Ovary (tissue), 3 donors: ENCODE data around the gene CLTB.

Experiments used
- EP300 ChIP-seq: sonication (generic); formaldehyde crosslinking; IDR thresholded peaks from one replicate; pipeline ENCODE4 v1.6.1; 2017; ENCODE audit warnings: antibody characterized with exemption
- POLR2A ChIP-seq: fragments of 450-650 bp; IDR thresholded peaks from one replicate; pipeline ENCODE4 v1.6.1; 2017; ENCODE audit warnings: antibody characterized with exemption, mild to moderate bottlenecking, moderate library complexity
- TF ChIP-seq, protein P1 (sequence below), 3 donors: fragments of 450-650 bp in 2 of 3; fragments of 200-600 bp in 1 of 3; IDR thresholded peaks; one replicate each; pipeline versions ENCODE4 v1.5.1 to v1.8.0; 2016 to 2022; ENCODE audit warnings: antibody characterized with exemption in 3 of 3, mild to moderate bottlenecking in 1 of 3
- donor health status: DM: no; HTN: no; CAD: no.

DNA sequence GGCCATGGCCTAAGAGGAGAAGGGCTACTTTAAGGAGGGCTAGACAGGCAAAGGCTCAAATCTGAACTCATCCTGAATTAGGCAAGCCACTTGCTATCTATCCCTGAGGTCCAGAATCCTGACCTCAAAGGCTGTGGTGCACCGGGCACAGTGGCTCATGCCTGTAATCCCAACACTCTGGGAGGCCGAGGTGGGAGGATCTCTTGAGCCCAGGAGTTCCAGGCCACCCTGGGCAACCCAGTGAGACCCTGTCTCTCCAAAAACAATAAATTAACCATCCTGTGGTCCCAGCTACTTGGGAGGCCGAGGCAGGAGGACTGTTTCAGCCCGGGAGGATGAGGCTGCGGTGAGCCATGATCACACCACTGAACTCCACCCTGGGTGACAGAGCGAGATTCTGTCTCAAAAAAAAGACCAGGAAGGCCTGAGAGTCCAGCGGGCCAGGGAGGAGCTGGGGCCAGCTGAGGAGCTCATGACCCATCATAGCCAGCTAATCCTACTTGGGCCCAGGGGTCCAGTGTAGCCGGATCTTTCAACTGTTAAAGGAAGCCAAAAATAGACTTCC lies 31.9 kb downstream of the CLTB start:
- TF ChIP-seq, protein P1, sequence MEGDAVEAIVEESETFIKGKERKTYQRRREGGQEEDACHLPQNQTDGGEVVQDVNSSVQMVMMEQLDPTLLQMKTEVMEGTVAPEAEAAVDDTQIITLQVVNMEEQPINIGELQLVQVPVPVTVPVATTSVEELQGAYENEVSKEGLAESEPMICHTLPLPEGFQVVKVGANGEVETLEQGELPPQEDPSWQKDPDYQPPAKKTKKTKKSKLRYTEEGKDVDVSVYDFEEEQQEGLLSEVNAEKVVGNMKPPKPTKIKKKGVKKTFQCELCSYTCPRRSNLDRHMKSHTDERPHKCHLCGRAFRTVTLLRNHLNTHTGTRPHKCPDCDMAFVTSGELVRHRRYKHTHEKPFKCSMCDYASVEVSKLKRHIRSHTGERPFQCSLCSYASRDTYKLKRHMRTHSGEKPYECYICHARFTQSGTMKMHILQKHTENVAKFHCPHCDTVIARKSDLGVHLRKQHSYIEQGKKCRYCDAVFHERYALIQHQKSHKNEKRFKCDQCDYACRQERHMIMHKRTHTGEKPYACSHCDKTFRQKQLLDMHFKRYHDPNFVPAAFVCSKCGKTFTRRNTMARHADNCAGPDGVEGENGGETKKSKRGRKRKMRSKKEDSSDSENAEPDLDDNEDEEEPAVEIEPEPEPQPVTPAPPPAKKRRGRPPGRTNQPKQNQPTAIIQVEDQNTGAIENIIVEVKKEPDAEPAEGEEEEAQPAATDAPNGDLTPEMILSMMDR (IDR thresholded peaks at IDR 0.05): no peak
- TF ChIP-seq POLR2A (no peak), EP300 (no peak)
